HG03039 (cell line): Measurements from ENCODE around the gene SPAG5.

ENCODE experiments used
- ATAC-seq: cut with Tn5 transposase; IDR thresholded peaks from one replicate; pipeline ENCODE4 v1.9.1; 2021; ENCODE audit warnings: mild to moderate bottlenecking, moderate library complexity; ENCODE audit not compliant: unreplicated experiment

SPAG5 gene

GRCh38 chr17:28598799-28599310 is at the start of gene SPAG5:
TSS of gene SPAG5 (minus strand) at chr17:28599025. CDS start at chr17:28598946, 79 bp downstream.
- peak; percentile 73 for ATAC-seq

GRCh38 chr17:28646039-28646754 is 47.4 kb upstream of the SPAG5 start:
- no peak for ATAC-seq

- no peak for ATAC-seq
Measured at GRCh38 chr17:28645576-28645939, 46.7 kb upstream of the SPAG5 start.

- peak; percentile 90 for ATAC-seq
Measured at GRCh38 chr17:28644787-28645575, 46.2 kb upstream of the SPAG5 start, which contains the start of gene BLTP2. TSS of gene BLTP2 (minus strand) at chr17:28645158. CDS start at chr17:28645056, 102 bp downstream.

GRCh38 chr17:28643983-28644786 is 45.4 kb upstream of the SPAG5 start:
- ATAC-seq, result no peak

- ATAC-seq, result no peak
Measured at GRCh38 chr17:28641579-28641978, 42.8 kb upstream of the SPAG5 start.

- no peak for ATAC-seq
Measured at GRCh38 chr17:28635506-28635905, 36.7 kb upstream of the SPAG5 start.

GRCh38 chr17:28634206-28634865 is 35.5 kb upstream of the SPAG5 start:
- ATAC-seq, result no peak

GRCh38 chr17:28626818-28627217 is 28.0 kb upstream of the SPAG5 start:
- no peak for ATAC-seq

GRCh38 chr17:28624148-28624547 is 25.3 kb upstream of the SPAG5 start:
- no peak for ATAC-seq

GRCh38 chr17:28623696-28624095 is 24.9 kb upstream of the SPAG5 start:
- ATAC-seq, result no peak

GRCh38 chr17:28622186-28622585 is 23.4 kb upstream of the SPAG5 start:
- ATAC-seq, result no peak

- ATAC-seq, result no peak
Measured at GRCh38 chr17:28620010-28620409, 21.2 kb upstream of the SPAG5 start.

GRCh38 chr17:28618464-28618863 is 19.6 kb upstream of the SPAG5 start:
- no peak for ATAC-seq

- ATAC-seq, result no peak
Measured at GRCh38 chr17:28616281-28616680, 17.5 kb upstream of the SPAG5 start.

- ATAC-seq, result no peak
Measured at GRCh38 chr17:28615260-28615940, 16.6 kb upstream of the SPAG5 start.

- ATAC-seq, result no peak
Measured at GRCh38 chr17:28613931-28614381, 15.1 kb upstream of the SPAG5 start, which contains the start of gene RSKR. TSS of gene RSKR (minus strand) at chr17:28614185. CDS start at chr17:28614161, 24 bp downstream.

- ATAC-seq, result no peak
Measured at GRCh38 chr17:28612936-28613872, 14.4 kb upstream of the SPAG5 start.

GRCh38 chr17:28612531-28612930 is 13.7 kb upstream of the SPAG5 start:
- no peak for ATAC-seq
